ENCODE measurements around the gene GAL3ST2.
A peak's percentile ranks its signal among the peaks of the same experiment; 100 is the strongest.
"Not testable (repeated sequence)": the region's sequence is repeated elsewhere in the genome, so short reads cannot be mapped to it uniquely, and the experiment has no call there.

GAL3ST2 gene

DNA sequence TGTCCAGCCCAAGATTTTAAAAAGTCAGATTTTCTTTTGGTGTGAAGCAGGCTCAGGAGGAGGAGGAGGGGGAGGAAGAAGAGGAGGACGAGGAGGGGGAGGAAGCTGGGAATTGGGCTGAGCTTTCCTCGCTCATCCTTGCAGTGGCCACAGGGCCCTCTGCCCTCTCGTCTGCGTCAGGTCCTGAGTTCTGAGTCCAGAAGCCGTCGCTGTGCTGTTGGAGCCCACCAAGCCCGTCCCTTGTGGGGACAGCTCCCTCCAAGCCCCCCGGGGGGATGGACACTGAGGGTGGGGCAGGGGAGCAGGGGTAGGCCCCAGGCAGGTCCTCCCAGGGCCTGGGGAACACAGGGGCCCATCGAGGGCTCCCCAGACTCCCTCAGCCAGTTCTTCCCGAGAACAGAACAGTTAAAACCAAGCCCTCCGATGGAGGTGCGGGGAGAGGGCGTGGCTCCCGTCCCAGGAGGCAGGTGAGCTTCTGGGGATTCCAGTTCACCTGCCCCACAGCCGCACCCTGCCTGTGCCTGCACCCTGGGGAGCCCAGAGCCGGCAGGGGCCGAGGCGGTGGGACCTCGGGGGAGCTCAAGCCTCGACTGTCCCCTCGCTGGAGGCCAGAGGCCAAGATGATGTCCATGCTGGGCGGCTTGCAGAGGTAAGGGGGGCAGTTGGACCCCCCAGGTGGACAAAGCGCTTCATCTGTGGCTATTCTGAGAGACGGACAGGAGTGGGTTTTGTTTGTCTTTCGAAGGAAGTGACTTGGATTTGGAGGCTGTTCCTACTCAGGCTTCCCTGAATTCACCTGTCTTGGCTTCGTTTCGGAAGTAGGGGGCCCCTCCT is at the start of gene GAL3ST2:
Gene GAL3ST2, plus strand, starts transcription at position 487 of the 834 bp plus-strand sequence. Its CDS starts 134 bp downstream, at position 621.
- no peak for DNase-seq (ENCODE audit: low read depth in 2 of 2)

- no peak for DNase-seq (ENCODE audit: low read depth in 2 of 2)
Measured at GRCh38 chr2:241728000-241728399, 48.6 kb upstream of the GAL3ST2 start.

DNA sequence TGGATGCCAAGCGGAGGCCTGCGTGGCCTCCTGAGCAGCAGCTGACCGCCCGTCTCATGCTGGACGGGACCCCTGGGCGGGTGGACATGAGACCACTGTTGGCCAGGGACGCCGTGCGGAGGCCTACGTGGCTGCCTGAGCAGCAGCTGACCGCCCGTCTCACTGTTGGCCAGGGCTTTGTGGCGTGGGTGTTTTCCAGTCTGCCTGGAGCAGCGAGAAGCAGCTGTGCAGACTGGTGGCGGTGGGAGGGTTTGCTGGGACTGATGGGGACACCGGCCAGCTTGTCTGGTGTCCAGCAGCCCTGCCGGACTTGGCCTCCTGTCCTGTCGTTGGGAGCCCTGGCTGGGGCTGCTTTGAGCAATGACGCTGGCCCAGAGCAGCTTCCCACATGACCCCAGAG is 48.0 kb upstream of the GAL3ST2 start:
- no peak for DNase-seq (ENCODE audit: low read depth in 2 of 2)

GRCh38 chr2:241729868-241730267 is 46.8 kb upstream of the GAL3ST2 start:
- DNase-seq (ENCODE audit: low read depth in 2 of 2), result no peak

GRCh38 chr2:241730671-241731293 is 45.8 kb upstream of the GAL3ST2 start:
- DNase-seq (ENCODE audit: low read depth in 2 of 2), result no peak

- DNase-seq (ENCODE audit: low read depth in 2 of 2), result peak; percentile 41 to 47
Measured at GRCh38 chr2:241732513-241733186, 44.0 kb upstream of the GAL3ST2 start.

GRCh38 chr2:241733391-241734207 is 43.0 kb upstream of the GAL3ST2 start:
- DNase-seq (ENCODE audit: low read depth in 2 of 2), result no peak

- no peak for DNase-seq (ENCODE audit: low read depth in 2 of 2)
Measured at GRCh38 chr2:241734208-241734466, 42.5 kb upstream of the GAL3ST2 start.

DNA sequence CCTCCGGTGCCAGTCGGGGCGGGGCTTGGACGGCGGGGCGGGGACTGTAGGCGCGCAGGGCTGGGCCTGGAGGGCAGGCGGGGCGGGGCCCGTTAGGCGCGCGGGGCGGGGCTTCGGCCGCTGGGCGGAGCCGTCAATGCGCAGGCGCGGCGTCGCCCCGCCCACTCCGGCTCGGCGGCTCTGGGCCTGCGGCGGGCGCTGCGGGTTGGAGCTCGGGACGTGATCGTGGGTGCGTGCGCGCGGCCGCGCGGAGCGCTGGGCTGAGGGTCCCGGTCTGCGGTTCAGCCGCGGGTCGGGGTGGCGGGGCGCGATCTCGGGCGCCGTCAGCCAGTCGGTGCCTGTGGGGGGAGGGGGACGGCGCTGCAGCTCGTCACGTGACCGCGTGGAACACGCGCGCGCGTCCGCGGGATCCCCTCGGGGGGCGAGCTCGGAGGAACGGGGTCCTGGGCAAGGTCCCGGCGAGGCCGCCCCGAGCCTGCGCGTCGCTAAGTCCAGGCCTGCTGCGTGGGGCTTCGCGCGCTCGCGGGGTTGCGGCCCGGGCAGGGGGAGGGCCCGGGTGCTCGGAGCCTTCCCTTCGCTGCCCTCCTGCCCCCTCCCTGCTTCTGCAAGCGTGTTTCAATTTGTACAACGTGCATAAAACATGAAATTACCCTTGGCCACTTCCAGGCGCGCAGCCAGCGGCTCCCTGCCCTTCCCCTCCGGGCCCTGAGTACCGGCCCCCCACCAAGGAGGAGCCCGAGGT is 42.0 kb upstream of the GAL3ST2 start, which contains the start of gene D2HGDH:
Gene D2HGDH, plus strand, starts transcription at position 164 of the 742 bp plus-strand sequence. CDS start 595 bp downstream, outside the sequence.
- peak; percentile 93 to 97 for DNase-seq (ENCODE audit: low read depth in 2 of 2)

DNA sequence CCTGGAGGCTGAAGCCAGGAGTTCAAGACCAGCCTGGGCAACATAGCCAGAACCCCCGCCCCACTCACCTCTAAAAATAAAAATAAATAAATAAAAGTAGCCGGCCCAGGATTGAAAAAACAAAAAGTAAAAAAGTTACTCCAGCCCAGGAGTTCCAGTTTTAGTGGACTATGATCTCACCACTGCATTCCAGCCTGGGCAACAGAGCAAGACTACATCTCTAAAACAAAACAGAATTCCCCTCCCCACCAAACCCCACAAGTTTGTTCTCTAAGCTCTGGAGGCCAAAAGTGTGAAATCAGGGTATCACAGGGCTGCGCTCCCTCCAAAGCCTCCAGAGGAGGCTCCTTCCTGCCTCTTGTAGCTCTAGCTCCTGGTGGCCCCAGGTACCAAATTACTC is 40.5 kb upstream of the GAL3ST2 start:
- no peak for DNase-seq (ENCODE audit: low read depth in 2 of 2)

GRCh38 chr2:241738040-241738686 is 38.5 kb upstream of the GAL3ST2 start:
- no peak for DNase-seq (ENCODE audit: low read depth in 2 of 2)

DNA sequence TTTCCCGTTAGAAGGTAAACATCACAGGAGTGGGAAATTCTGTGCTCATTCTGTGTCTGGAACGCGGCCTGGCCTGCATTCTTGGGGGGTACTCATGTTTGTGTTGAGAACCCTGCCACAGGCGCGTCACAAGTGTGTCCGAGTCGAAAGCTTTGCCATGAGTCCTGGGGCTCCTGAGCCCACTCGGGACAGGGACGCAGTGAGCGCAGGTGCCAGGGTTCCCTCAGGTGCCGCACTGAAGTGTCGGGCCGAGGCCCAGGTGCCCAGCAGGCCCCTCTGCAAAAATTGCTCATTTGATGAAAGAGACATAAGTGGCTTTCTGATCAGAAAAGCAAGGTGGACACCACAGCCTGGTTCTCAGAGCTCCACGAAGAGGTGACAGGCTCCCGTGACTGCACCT is 37.4 kb upstream of the GAL3ST2 start:
- no peak for DNase-seq (ENCODE audit: low read depth in 2 of 2)

GRCh38 chr2:241739651-241740050 is 37.0 kb upstream of the GAL3ST2 start:
- peak; percentile 39 to 56 for DNase-seq (ENCODE audit: low read depth in 2 of 2)

DNA sequence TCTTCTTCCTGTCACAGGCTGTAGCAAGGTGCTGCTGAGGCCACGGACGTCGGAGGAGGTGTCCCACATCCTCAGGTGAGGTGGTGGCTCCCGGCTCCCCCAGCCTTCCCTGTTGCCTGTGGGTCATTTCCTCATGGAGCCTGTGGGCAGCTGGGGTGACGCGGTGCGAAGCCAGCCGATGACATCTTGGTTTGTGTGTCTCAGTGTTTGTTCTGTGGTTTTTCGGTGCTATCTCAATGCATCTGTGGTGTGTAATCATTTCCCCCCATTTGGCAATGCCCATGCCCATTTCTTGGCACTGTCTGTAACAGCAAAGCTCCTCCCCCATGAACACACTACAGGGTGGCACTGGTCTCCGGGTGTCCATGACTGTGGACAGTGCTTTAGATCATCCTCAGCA is 35.6 kb upstream of the GAL3ST2 start:
- DNase-seq (ENCODE audit: low read depth in 2 of 2), result no peak

DNA sequence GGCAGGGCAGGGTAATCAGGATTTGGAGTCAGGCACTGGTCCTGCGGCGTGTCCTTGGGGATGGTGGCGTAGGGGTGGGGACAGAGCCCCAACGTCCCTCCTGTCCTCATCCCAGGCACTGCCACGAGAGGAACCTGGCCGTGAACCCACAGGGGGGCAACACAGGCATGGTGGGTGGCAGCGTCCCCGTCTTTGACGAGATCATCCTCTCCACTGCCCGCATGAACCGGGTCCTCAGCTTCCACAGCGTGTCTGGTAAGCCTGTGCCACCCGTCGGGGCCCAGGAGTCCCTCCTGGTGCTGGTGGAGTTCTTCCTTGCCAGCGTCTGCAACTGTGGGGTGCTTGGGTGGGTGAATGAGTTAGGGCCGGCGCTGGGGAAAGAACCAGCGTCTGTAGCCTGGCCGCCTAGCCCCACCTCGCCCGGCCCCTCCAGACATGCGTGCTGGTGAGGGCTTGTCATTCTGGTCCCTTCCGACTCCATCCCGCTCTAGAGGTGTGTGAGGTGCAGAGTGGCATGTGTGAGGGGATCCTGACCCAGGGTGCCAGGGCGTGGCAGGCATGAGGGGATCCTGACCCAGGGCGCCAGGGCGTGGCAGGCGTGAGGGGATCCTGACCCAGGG is 34.2 kb upstream of the GAL3ST2 start:
- no peak for DNase-seq (ENCODE audit: low read depth in 2 of 2)

- not testable (repeated sequence) for DNase-seq (ENCODE audit: low read depth in 2 of 2)
Measured at GRCh38 chr2:241743008-241743407, 33.6 kb upstream of the GAL3ST2 start.

GRCh38 chr2:241743620-241744019 is 33.0 kb upstream of the GAL3ST2 start:
- DNase-seq (ENCODE audit: low read depth in 2 of 2), result no peak

GRCh38 chr2:241744028-241744754 is 32.4 kb upstream of the GAL3ST2 start:
- no peak for DNase-seq (ENCODE audit: low read depth in 2 of 2)

GRCh38 chr2:241745276-241745675 is 31.3 kb upstream of the GAL3ST2 start:
- no peak for DNase-seq (ENCODE audit: low read depth in 2 of 2)

GRCh38 chr2:241746084-241746483 is 30.5 kb upstream of the GAL3ST2 start:
- no peak for DNase-seq (ENCODE audit: low read depth in 2 of 2)
